Measurements from ENCODE around the gene LCN1. TPM values are rescaled to one million over a fixed set of nuclear protein-coding genes. Genes with fewer than 3 reads are reported as not detected.

The LCN1 gene
- total RNA-seq, 4 donors from 2014 or later = not detected

DNA sequence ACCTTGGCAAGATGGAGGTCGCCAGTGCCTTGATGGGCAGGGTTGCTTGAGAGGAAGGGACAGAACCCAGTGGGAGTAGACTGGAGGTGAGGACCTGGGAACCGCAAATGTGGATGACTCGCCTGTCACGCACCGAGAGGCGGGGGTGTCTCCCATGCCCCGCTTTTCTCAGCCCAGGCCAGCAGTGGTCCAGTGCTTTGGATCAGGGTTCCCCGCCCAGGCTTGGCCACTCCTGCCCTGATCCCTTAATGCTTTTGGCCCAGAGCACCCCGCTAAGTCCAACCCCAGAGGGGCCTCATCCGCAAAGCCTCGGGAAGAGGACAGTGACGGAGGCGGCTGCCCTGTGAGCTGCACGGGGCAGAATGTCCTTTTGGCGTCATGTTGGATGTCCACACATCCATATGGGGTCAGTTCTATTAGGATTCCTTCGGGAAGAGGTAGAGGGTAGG is 18.3 kb upstream of the LCN1 start:
- intact Hi-C loops (cut with DNase I; ENCODE audit: low total_unique reads) = no loop called here
- peaks cover 0 to 10% (median 0%) of the 10 kb centered on the region in 4 donors for H3K36me3 ChIP-seq
- DNase-seq = no peak
- no peak overlapping the region for H3K27ac ChIP-seq
- H3K9me3 ChIP-seq = no peaks in the 10 kb centered on the region
- peaks cover 15 to 25% (median 18%) of the 10 kb centered on the region in 4 donors for H3K4me1 ChIP-seq
- H3K27me3 ChIP-seq = no peaks in the 10 kb centered on the region
- in situ Hi-C loops (cut with MboI; ENCODE audit: low pct_ligation_motif_present in 1 of 4, low pct_unique_long_range_greater_than_20kb in 1 of 4, low sequenced_read_pairs in 3 of 4) = no loop called here
- TF ChIP-seq EP300 (IDR thresholded peaks at IDR 0.05; ENCODE audit: low read depth) = no peak
- TF ChIP-seq, protein P1, sequence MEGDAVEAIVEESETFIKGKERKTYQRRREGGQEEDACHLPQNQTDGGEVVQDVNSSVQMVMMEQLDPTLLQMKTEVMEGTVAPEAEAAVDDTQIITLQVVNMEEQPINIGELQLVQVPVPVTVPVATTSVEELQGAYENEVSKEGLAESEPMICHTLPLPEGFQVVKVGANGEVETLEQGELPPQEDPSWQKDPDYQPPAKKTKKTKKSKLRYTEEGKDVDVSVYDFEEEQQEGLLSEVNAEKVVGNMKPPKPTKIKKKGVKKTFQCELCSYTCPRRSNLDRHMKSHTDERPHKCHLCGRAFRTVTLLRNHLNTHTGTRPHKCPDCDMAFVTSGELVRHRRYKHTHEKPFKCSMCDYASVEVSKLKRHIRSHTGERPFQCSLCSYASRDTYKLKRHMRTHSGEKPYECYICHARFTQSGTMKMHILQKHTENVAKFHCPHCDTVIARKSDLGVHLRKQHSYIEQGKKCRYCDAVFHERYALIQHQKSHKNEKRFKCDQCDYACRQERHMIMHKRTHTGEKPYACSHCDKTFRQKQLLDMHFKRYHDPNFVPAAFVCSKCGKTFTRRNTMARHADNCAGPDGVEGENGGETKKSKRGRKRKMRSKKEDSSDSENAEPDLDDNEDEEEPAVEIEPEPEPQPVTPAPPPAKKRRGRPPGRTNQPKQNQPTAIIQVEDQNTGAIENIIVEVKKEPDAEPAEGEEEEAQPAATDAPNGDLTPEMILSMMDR (IDR thresholded peaks at IDR 0.05) = no peak
- 94% methylated on average over 16 of the region's 16 CpGs; no CpG with 5 or more reads in 1 of the 2 donors for WGBS, 2 donors (ENCODE audit: low coverage in 1 of 2)
- no peak overlapping the region for H3K4me3 ChIP-seq

DNA sequence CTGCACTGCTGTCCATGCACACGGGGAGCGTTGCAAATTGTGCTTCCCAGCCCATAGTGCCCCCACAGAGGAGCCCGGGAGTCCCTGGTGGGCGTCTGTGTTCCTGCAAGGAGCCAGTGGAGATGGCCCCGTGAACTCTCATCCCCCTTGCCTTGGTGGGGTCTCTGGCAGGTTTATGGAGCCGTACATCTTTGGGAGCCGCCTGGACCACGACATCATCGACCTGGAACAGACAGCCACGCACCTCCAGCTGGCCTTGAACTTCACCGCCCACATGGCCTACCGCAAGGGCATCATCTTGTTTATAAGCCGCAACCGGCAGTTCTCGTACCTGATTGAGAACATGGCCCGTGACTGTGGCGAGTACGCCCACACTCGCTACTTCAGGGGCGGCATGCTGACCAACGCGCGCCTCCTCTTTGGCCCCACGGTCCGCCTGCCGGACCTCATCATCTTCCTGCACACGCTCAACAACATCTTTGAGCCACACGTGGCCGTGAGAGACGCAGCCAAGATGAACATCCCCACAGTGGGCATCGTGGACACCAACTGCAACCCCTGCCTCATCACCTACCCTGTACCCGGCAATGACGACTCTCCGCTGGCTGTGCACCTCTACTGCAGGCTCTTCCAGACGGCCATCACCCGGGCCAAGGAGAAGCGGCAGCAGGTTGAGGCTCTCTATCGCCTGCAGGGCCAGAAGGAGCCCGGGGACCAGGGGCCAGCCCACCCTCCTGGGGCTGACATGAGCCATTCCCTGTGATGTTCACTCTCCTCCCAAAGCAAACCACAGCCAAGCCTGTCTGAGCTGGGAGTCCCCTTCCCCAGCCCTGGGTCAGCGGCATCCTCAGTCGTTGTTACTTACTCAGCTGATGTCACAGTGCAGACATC is 17.6 kb upstream of the LCN1 start:
- intact Hi-C loops (cut with DNase I; ENCODE audit: low total_unique reads) = no loop called here
- peaks cover 15 to 25% (median 18%) of the 10 kb centered on the region in 4 donors for H3K4me1 ChIP-seq
- no peak for DNase-seq
- TF ChIP-seq POLR2AphosphoS5 (IDR thresholded peaks at IDR 0.05) = no peak
- TF ChIP-seq, protein P1 (IDR thresholded peaks at IDR 0.05) = no peak
- TF ChIP-seq POLR2A (IDR thresholded peaks at IDR 0.05) = no peak
- no peak for TF ChIP-seq EP300 (IDR thresholded peaks at IDR 0.05; ENCODE audit: low read depth)
- H3K27me3 ChIP-seq = no peaks in the 10 kb centered on the region
- H3K4me3 ChIP-seq = no peak overlapping the region
- in situ Hi-C loops (cut with MboI; ENCODE audit: low pct_ligation_motif_present in 1 of 4, low pct_unique_long_range_greater_than_20kb in 1 of 4, low sequenced_read_pairs in 3 of 4) = no loop called here
- H3K27ac ChIP-seq = no peak overlapping the region
- 93% methylated on average over 41 of the region's 41 CpGs; no CpG with 5 or more reads in 1 of the 2 donors for WGBS, 2 donors (ENCODE audit: low coverage in 1 of 2)
- H3K36me3 ChIP-seq = peaks cover 0 to 10% (median 0%) of the 10 kb centered on the region in 4 donors
- H3K9me3 ChIP-seq = no peaks in the 10 kb centered on the region

DNA sequence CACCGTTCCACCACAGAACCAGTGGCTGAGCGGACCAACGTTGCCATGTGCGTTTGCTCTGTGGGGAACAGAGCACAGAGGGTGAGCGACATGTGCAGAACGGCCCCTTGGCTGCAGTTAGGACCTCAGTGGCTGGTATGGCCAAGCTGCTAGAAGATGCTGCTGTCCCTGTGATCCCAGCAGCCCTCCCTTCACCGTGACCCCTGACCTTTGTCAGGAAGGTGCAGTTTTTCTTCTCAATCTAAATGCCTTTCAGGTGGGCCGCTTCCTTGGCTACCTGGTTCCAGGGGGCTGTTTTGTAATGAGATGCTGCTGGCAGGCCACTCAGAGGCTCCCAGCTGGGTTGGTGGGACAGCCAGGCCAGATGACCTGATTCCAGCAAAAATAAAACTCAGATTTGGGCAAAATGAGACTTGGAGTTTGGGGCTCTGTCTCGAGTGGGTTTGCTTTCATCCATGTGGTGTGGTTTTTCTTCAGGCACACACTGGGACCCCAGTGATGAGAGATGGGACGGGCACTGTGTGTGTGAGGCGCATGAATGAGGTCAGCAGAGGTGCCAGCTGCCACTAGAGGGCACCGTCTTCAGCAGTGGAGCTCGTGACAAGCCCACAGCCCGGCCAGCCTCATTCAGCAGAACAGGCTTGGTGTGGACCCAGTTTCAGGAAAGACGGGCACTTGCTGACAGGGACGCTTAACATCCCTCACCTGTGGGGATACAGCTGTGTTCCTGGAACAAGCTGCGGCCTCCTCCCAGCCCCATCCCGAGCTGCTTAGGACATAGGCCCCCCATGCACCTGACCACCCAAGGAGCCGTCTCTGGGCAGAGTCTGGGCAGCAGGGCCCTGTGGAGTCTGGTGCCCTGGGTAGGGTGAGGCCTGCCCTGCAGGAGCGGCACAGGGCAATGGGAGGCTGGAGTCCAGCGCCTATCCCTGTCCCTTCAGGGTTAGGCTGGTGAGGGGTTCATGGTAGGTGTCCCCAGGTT is 16.7 kb upstream of the LCN1 start:
- TF ChIP-seq, protein P1 (IDR thresholded peaks at IDR 0.05) = peak; percentile 48 to 73 (median 57)
- TF ChIP-seq EP300 (IDR thresholded peaks at IDR 0.05; ENCODE audit: low read depth) = no peak
- Histone ChIP-seq H3K27me3 (no peaks in the 10 kb centered on the region), H3K27ac (no peak overlapping the region), H3K4me3 (no peak overlapping the region), H3K36me3 (peaks cover 0 to 10% (median 0%) of the 10 kb centered on the region in 4 donors), H3K4me1 (peaks cover 12 to 19% (median 13%) of the 10 kb centered on the region in 4 donors), H3K9me3 (no peaks in the 10 kb centered on the region)
- in situ Hi-C loops (cut with MboI; ENCODE audit: low pct_ligation_motif_present in 1 of 4, low pct_unique_long_range_greater_than_20kb in 1 of 4, low sequenced_read_pairs in 3 of 4) (no loop called here), intact Hi-C loops (cut with DNase I; ENCODE audit: low total_unique reads) (no loop called here)
- peak; percentile 52 for DNase-seq
- WGBS, 2 donors (ENCODE audit: low coverage in 1 of 2) = 61% methylated on average over 17 of the region's 21 CpGs; no CpG with 5 or more reads in 1 of the 2 donors

All from transverse colon (tissue), 4 donors.